GM12878 (cell line): ENCODE measurements around the gene NCBP2. TPM values are rescaled to one million over a fixed set of nuclear protein-coding genes. Genes with fewer than 3 reads are reported as not detected.

ENCODE experiments used
- ATAC-seq: fragments of 200-7000 bp; cut with Tn5 transposase; 3 replicates; pipeline ENCODE4 v1.9.1; 2020; ENCODE audit warnings: mild to moderate bottlenecking, moderate library complexity
- BruUV-seq: library from RNA; stranded (reverse); fragments of 400-500 nt; replicated peaks from 2 replicates; lab custom pipeline; 2021; lab: Mats Ljungman, UMichigan
- CTCF ChIA-PET: fragments of 300-600 bp; sonication (Branson Sonifier 250); formaldehyde crosslinking; extraction: SDS; loops from one replicate; lab custom pipeline; 2021; ENCODE audit warnings: inconsistent platforms; lab: Yijun Ruan, JAX
- POLR2A ChIA-PET: fragments of 350-600 bp; formaldehyde crosslinking; extraction: SDS; loops from one replicate; lab custom pipeline; 2021; ENCODE audit warnings: inconsistent platforms; lab: Charles Lee
- RAD21 ChIA-PET: fragments of 300-600 bp; sonication (Branson Sonifier 250); formaldehyde crosslinking; loops from one replicate; lab custom pipeline; 2023; ENCODE audit warnings: antibody characterized with exemption; ENCODE audit not compliant: unreplicated experiment; lab: Charles Lee
- SMC1A ChIA-PET: fragments of 300-600 bp; sonication (Branson Sonifier 250); formaldehyde crosslinking; loops from one replicate; lab custom pipeline; 2023; ENCODE audit not compliant: unreplicated experiment, uncharacterized antibody; lab: Charles Lee
- DNase-seq: peaks from one replicate; pipeline ENCODE4 v3.0.0-alpha.2; 2011; ENCODE audit warnings: low read depth, low spot score
- FAIRE-seq: peaks from 3 replicates; lab custom pipeline; 2011; peaks lifted over from hg19 to GRCh38; lab: Jason Lieb, UNC
- H2AFZ ChIP-seq: 2 replicates; pipeline ENCODE4 v1.6.0; 2011; ENCODE audit warnings: low read depth, low read length, control low read depth; ENCODE audit not compliant: control insufficient read depth
- H3K27ac ChIP-seq: 2 replicates; pipeline ENCODE4 v1.5.1; 2011; ENCODE audit warnings: control low read depth; ENCODE audit not compliant: control insufficient read depth, insufficient read depth
- H3K27me3 ChIP-seq, 2 experiments: replicated peaks in 1 of 2; 2 replicates each; pipeline versions ENCODE4 v1.6.0 to v1.6.1; 2011; ENCODE audit warnings: low read length in 1 of 2; ENCODE audit not compliant: control insufficient read depth in 2 of 2, insufficient read depth in 2 of 2
- H3K36me3 ChIP-seq, 2 experiments: 2 replicates each; pipeline ENCODE4 v1.5.1; 2011; ENCODE audit warnings: low read length in 1 of 2; ENCODE audit not compliant: control insufficient read depth in 2 of 2, insufficient read depth in 2 of 2
- H3K4me1 ChIP-seq: 2 replicates; pipeline ENCODE4 v1.6.1; 2011; ENCODE audit warnings: mild to moderate bottlenecking, low read length, moderate library complexity, mixed read lengths; ENCODE audit not compliant: control insufficient read depth, insufficient read depth
- H3K4me2 ChIP-seq: 2 replicates; pipeline ENCODE4 v1.6.0; 2011; ENCODE audit warnings: control low read depth; ENCODE audit not compliant: control insufficient read depth, insufficient read depth
- H3K4me3 ChIP-seq: fragments of 200-600 bp; sonication (generic); 2 replicates; pipeline ENCODE4 v1.5.1; 2016
- H3K79me2 ChIP-seq: 2 replicates; pipeline ENCODE4 v1.6.0; 2011; ENCODE audit warnings: low read length; ENCODE audit not compliant: control insufficient read depth, insufficient read depth
- H3K9ac ChIP-seq: 2 replicates; pipeline ENCODE4 v1.8.0; 2011; ENCODE audit warnings: low read length, control low read depth, mixed read lengths; ENCODE audit not compliant: control insufficient read depth, insufficient read depth
- H3K9me3 ChIP-seq: replicated peaks from 3 replicates; pipeline ENCODE4 v1.5.1; 2011; ENCODE audit warnings: mild to moderate bottlenecking, low read length; ENCODE audit not compliant: control insufficient read depth, insufficient read depth
- H4K20me1 ChIP-seq: 2 replicates; pipeline ENCODE4 v1.6.0; 2011; ENCODE audit not compliant: control insufficient read depth, insufficient read depth
- BACH1 ChIP-seq: fragments of 450-650 bp; IDR thresholded peaks from 2 replicates; pipeline ENCODE4 v1.6.1; 2017; ENCODE audit warnings: mild to moderate bottlenecking, borderline replicate concordance
- CBX3 ChIP-seq: fragments of 200-600 bp; sonication (generic); IDR thresholded peaks from 2 replicates; pipeline ENCODE4 v1.6.1; 2016; ENCODE audit warnings: low read depth, borderline replicate concordance
- CHD4 ChIP-seq: fragments of 200-600 bp; sonication (generic); IDR thresholded peaks from 2 replicates; pipeline ENCODE4 v1.6.1; 2016; ENCODE audit warnings: mild to moderate bottlenecking
- EGR1 ChIP-seq, 2 experiments: IDR thresholded peaks; 1 replicate in 1 of 2; 2 replicates in 1 of 2; pipeline ENCODE4 v1.6.1; 2011 to 2012; ENCODE audit warnings: low read depth in 2 of 2, low read length in 2 of 2, borderline replicate concordance in 1 of 2, mild to moderate bottlenecking in 1 of 2, moderate library complexity in 1 of 2
- FOS ChIP-seq: IDR thresholded peaks from 3 replicates; pipeline ENCODE4 v1.6.1; 2011; ENCODE audit warnings: borderline replicate concordance; ENCODE audit not compliant: insufficient read length; ENCODE audit errors: extremely low read depth
- HCFC1 ChIP-seq: fragments of 150-350 bp; IDR thresholded peaks from 2 replicates; pipeline ENCODE4 v1.6.1; 2014; ENCODE audit warnings: low read length
- HDAC6 ChIP-seq: fragments of 200-600 bp; sonication (generic); IDR thresholded peaks from one replicate; pipeline ENCODE4 v1.8.0; 2017; ENCODE audit warnings: antibody characterized with exemption; ENCODE audit not compliant: unreplicated experiment
- KLF5 ChIP-seq: fragments of 450-650 bp; IDR thresholded peaks from 2 replicates; pipeline ENCODE4 v1.6.1; 2014; ENCODE audit warnings: mild to moderate bottlenecking; ENCODE audit not compliant: partially characterized antibody
- MYC ChIP-seq: IDR thresholded peaks from 2 replicates; pipeline ENCODE4 v1.6.1; 2011; ENCODE audit warnings: mild to moderate bottlenecking, low read length, moderate library complexity, inconsistent platforms; ENCODE audit not compliant: insufficient read depth, insufficient replicate concordance, insufficient read length, severe bottlenecking
- NBN ChIP-seq: fragments of 450-650 bp; IDR thresholded peaks from 2 replicates; pipeline ENCODE4 v1.6.1; 2016
- NR2F1 ChIP-seq: fragments of 450-650 bp; conservative IDR thresholded peaks from 2 replicates; pipeline ENCODE4 v1.6.1; 2017; ENCODE audit warnings: mild to moderate bottlenecking
- POLR2A ChIP-seq: IDR thresholded peaks from 2 replicates; pipeline ENCODE4 v1.6.1; 2011; ENCODE audit warnings: low read depth, mild to moderate bottlenecking, low read length
- RAD51 ChIP-seq: fragments of 450-650 bp; IDR thresholded peaks from 2 replicates; pipeline ENCODE4 v1.6.1; 2016; ENCODE audit warnings: moderate library complexity, mild to moderate bottlenecking, inconsistent platforms
- RB1 ChIP-seq: fragments of 450-650 bp; formaldehyde crosslinking; IDR thresholded peaks from 2 replicates; pipeline ENCODE4 v1.6.1; 2017; ENCODE audit warnings: mild to moderate bottlenecking, borderline replicate concordance
- SMC3 ChIP-seq: IDR thresholded peaks from 2 replicates; pipeline ENCODE4 v1.6.1; 2011; ENCODE audit warnings: low read length, improper control_type of control experiment, borderline replicate concordance
- TBL1XR1 ChIP-seq: IDR thresholded peaks from 2 replicates; pipeline ENCODE4 v1.6.1; 2012; ENCODE audit warnings: low read depth, low read length, improper control_type of control experiment
- WGBS: methylation state at CpG from one replicate; pipeline ENCODE4 v1.1.6; 2016; ENCODE audit warnings: low lambda C conversion rate; ENCODE audit not compliant: insufficient replicate concordance, insufficient coverage; ENCODE audit errors: missing lambda C conversion rate; 5-methylcytosine and 5-hydroxymethylcytosine counted together
- in situ Hi-C: fragments of 300-500 bp; cut with MboI; formaldehyde crosslinking; loops from 9 replicates; pipeline ENCODE4 v1.14.3; 2018; ENCODE audit warnings: mixed read lengths
- intact Hi-C: fragments of 100-400 bp; cut with micrococcal nuclease; formaldehyde crosslinking; loops from one replicate; pipeline ENCODE4 v1.14.2; 2022; ENCODE audit not compliant: unreplicated experiment
- polyA plus RNA-seq, 11 experiments: library from polyadenylated mRNA; depleted of rRNA in 4 of 11; unstranded in 6 of 11; stranded (reverse) in 5 of 11; fragments of >200 nt; fragmentation: Nextera tagmentation in 4 of 11; fragmentation: Illumina TruSeq in 1 of 11; extraction: Ambion mirVana in 4 of 11; extraction: Trizol in 1 of 11; gene quantifications; 1 replicate in 1 of 11; 2 replicates in 10 of 11; pipeline versions ENCODE4 v1.2.1 to v1.2.3, GENCODE V29; 2011 to 2016; ENCODE audit warnings: inconsistent platforms in 2 of 11, missing spikeins in 2 of 11, low read depth in 1 of 11
- total RNA-seq, 4 experiments: library from RNA; depleted of rRNA in 3 of 4; stranded (reverse); fragments of >200 nt in 3 of 4; fragmentation: Illumina TruSeq in 1 of 4; extraction: Trizol in 1 of 4; gene quantifications; 2 replicates each; pipeline versions ENCODE4 v1.2.1 to v1.2.3, GENCODE V29; 2013 to 2021
- TF ChIP-seq, protein P1 (sequence below): IDR thresholded peaks from 2 replicates; pipeline ENCODE4 v1.6.1; 2011; ENCODE audit warnings: mild to moderate bottlenecking, low read depth, low read length, moderate library complexity; ENCODE audit not compliant: insufficient replicate concordance
- TF ChIP-seq, protein P2 (sequence below): IDR thresholded peaks from 2 replicates; pipeline ENCODE4 v1.6.1; 2011; ENCODE audit warnings: borderline replicate concordance, low read depth, mild to moderate bottlenecking, moderate library complexity, mixed read lengths, low read length; ENCODE audit not compliant: insufficient read depth; ENCODE audit errors: extremely low read length
- TF ChIP-seq, protein P3 (sequence below): fragments of 450-650 bp; IDR thresholded peaks from 2 replicates; pipeline ENCODE4 v1.6.1; 2018; ENCODE audit warnings: borderline replicate concordance, mild to moderate bottlenecking; ENCODE audit not compliant: partially characterized antibody

Gene NCBP2
- total and polyA plus RNA-seq, 10 of the 15 experiments (the other 5 are each of a cell fraction or from before 2014, with no cell fraction given), result 59.6 to 136 (median 96.4) TPM

DNA sequence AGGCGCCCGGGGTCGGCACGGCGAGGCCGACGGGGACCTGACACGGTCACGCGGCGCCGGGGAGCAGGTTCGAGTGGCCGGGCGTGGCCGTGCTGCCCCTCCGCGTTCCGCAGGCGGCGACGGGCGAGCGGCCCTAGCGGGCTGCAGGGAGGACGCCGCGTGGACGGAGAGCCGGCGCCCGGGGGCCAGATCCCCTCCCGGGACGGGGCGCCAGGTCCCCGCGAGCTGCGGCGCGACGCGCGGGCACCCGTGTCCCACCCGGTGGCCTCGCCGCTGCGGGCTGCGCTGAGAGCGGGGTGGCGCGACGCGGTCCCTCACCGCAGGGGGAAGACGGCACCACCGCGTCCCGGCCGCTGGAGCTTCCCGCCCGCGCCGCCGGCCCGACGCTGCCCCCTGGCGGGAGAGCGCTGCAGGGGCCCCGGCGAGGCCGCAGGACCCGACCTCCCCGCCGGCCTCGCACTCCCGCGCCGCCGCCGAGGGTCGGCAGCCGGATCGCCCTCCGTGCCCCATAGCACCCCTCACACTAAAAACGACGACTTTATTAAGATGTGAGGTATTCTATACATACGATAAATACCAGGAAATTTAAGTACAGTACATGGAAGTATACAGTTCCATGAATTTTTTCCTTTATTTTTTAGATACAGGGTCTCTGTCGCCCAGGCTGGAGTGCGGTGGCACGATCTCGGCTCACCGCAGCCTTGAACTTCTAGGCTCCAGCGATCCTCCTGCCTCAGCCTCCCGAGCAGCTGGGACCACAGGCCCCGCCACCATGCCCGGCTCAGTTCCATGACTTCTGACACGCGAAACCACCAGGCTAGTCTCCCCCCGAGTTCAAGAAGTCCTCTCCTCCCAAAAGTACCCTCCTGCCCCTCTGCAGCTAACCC is 27.6 kb upstream of the NCBP2 start:
- Histone ChIP-seq H3K4me1 (peaks cover 3% of the 10 kb centered on the region), H3K9me3 (peaks cover 14% of the 10 kb centered on the region; the same call in 1 of the 3 replicates), H2AFZ (peak overlapping the region; percentile 81), H3K4me2 (peak overlapping the region; percentile 96), H3K79me2 (no peaks in the 10 kb centered on the region), H3K4me3 (peak overlapping the region; percentile 90), H3K9ac (peak overlapping the region; percentile 69), H3K27me3 (no peaks in the 10 kb centered on the region; a peak in 1 of 4 replicates), H4K20me1 (no peaks in the 10 kb centered on the region), H3K36me3 (no peaks in the 10 kb centered on the region), H3K27ac (peak overlapping the region; percentile 18; the same call in 1 of the 2 replicates)
- RAD21 ChIA-PET, result interaction anchor here (1.0 to 3.9 kb wide), 6 partner anchors 27 to 361 kb away, joined by 3 to 30 read pairs (median 5); partner anchors contain the start of genes NCBP2 and SENP5
- DNase-seq (no peak), ATAC-seq (peak; percentile 85), FAIRE-seq (no peak)
- CTCF ChIA-PET, result interaction anchor here (0.6 to 4.7 kb wide), 15 partner anchors 11 to 447 kb away, joined by 3 to 68 read pairs (median 3); partner anchors contain the start of gene NCBP2
- BruUV-seq, result no TSS peak
- in situ Hi-C loops, result no loop called here
- POLR2A ChIA-PET, result no interaction called here
- 7% methylated on average over 82 of the region's 100 CpGs for WGBS
- SMC1A ChIA-PET, result interaction anchor here (0.6 to 2.1 kb wide), 7 partner anchors 16 to 217 kb away, joined by 3 to 8 read pairs (median 3); no protein-coding TSS in a partner anchor
- intact Hi-C loops, result loop anchor here (1.0 to 2.0 kb wide), 3 partner anchors 27 to 361 kb away; partner anchors contain the start of gene NCBP2
- TF ChIP-seq, protein P1, sequence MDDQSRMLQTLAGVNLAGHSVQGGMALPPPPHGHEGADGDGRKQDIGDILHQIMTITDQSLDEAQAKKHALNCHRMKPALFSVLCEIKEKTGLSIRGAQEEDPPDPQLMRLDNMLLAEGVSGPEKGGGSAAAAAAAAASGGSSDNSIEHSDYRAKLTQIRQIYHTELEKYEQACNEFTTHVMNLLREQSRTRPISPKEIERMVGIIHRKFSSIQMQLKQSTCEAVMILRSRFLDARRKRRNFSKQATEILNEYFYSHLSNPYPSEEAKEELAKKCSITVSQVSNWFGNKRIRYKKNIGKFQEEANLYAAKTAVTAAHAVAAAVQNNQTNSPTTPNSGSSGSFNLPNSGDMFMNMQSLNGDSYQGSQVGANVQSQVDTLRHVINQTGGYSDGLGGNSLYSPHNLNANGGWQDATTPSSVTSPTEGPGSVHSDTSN, result no peak
- no peak for TF ChIP-seq HDAC6
- TF ChIP-seq SMC3, result peak; percentile 82
- TF ChIP-seq, protein P2, sequence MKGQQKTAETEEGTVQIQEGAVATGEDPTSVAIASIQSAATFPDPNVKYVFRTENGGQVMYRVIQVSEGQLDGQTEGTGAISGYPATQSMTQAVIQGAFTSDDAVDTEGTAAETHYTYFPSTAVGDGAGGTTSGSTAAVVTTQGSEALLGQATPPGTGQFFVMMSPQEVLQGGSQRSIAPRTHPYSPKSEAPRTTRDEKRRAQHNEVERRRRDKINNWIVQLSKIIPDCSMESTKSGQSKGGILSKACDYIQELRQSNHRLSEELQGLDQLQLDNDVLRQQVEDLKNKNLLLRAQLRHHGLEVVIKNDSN, result no peak
- TF ChIP-seq MYC, result no peak
- TF ChIP-seq RAD51, result no peak
- TF ChIP-seq CBX3, result no peak
- no peak for TF ChIP-seq NBN
- TF ChIP-seq HCFC1, result no peak
- TF ChIP-seq BACH1, result peak; percentile 86; the same call in 1 of the 2 replicates
- peak; percentile 45; the same call in 1 of the 2 replicates for TF ChIP-seq POLR2A
- TF ChIP-seq EGR1 (IDR thresholded peaks at IDR 0.05; ENCODE audit: borderline replicate concordance in 1 of 2, low read depth in 2 of 2, low read length in 2 of 2), result peak in 1 of 2 experiments; percentile 43; a peak in 1 of 3 replicates
- TF ChIP-seq NR2F1, result peak; percentile 64
- no peak for TF ChIP-seq FOS
- TF ChIP-seq CHD4, result no peak
- TF ChIP-seq, protein P3, sequence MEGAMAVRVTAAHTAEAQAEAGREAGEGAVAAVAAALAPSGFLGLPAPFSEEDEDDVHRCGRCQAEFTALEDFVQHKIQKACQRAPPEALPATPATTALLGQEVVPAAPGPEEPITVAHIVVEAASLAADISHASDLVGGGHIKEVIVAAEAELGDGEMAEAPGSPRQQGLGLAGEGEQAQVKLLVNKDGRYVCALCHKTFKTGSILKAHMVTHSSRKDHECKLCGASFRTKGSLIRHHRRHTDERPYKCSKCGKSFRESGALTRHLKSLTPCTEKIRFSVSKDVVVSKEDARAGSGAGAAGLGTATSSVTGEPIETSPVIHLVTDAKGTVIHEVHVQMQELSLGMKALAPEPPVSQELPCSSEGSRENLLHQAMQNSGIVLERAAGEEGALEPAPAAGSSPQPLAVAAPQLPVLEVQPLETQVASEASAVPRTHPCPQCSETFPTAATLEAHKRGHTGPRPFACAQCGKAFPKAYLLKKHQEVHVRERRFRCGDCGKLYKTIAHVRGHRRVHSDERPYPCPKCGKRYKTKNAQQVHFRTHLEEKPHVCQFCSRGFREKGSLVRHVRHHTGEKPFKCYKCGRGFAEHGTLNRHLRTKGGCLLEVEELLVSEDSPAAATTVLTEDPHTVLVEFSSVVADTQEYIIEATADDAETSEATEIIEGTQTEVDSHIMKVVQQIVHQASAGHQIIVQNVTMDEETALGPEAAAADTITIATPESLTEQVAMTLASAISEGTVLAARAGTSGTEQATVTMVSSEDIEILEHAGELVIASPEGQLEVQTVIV, result no peak
- TF ChIP-seq TBL1XR1, result no peak; the same call in 1 of the 2 replicates
- TF ChIP-seq RB1, result peak; percentile 96; the same call in 1 of the 2 replicates
- TF ChIP-seq KLF5, result peak; percentile 29
